ENCODE measurements around the gene PTGR1. TPM values are rescaled to one million over a fixed set of nuclear protein-coding genes. Genes with fewer than 3 reads are reported as not detected.
"Not testable (repeated sequence)": the region's sequence is repeated elsewhere in the genome, so short reads cannot be mapped to it uniquely, and the experiment has no call there.

PTGR1 gene
- total RNA-seq = 1.9 TPM

GRCh38 chr9:111599092-111599954 is at the start of gene PTGR1:
Gene PTGR1, minus strand, starts transcription at chr9:111599647. Its CDS starts 2,225 bp downstream, at chr9:111597422.
- DNase-seq (ENCODE audit: low read depth in 2 of 3, low spot score in 2 of 3) = peak in 2 of 3 donors; percentile 28 to 59

- no peak for DNase-seq (ENCODE audit: low read depth in 2 of 3, low spot score in 2 of 3)
Observed at GRCh38 chr9:111649016-111649415, 49.6 kb upstream of the PTGR1 start.

GRCh38 chr9:111648066-111648465 is 48.6 kb upstream of the PTGR1 start:
- no peak for DNase-seq (ENCODE audit: low read depth in 2 of 3, low spot score in 2 of 3)

- DNase-seq (ENCODE audit: low read depth in 2 of 3, low spot score in 2 of 3) = no peak
Observed at GRCh38 chr9:111646417-111646816, 47.0 kb upstream of the PTGR1 start.

- DNase-seq (ENCODE audit: low read depth in 2 of 3, low spot score in 2 of 3) = no peak
Observed at GRCh38 chr9:111645806-111646205, 46.4 kb upstream of the PTGR1 start.

GRCh38 chr9:111644195-111644772 is 44.8 kb upstream of the PTGR1 start:
- DNase-seq (ENCODE audit: low read depth in 2 of 3, low spot score in 2 of 3) = no peak

- DNase-seq (ENCODE audit: low read depth in 2 of 3, low spot score in 2 of 3) = no peak
Observed at GRCh38 chr9:111637421-111637950, 38.0 kb upstream of the PTGR1 start.

- DNase-seq (ENCODE audit: low read depth in 2 of 3, low spot score in 2 of 3) = no peak
Observed at GRCh38 chr9:111634860-111635259, 35.4 kb upstream of the PTGR1 start.

- DNase-seq (ENCODE audit: low read depth in 2 of 3, low spot score in 2 of 3) = no peak
Observed at GRCh38 chr9:111633389-111633736, 33.9 kb upstream of the PTGR1 start.

GRCh38 chr9:111632695-111633388 is 33.4 kb upstream of the PTGR1 start:
- DNase-seq (ENCODE audit: low read depth in 2 of 3, low spot score in 2 of 3) = no peak

- peak in 1 of 3 donors; percentile 12 for DNase-seq (ENCODE audit: low read depth in 2 of 3, low spot score in 2 of 3)
Observed at GRCh38 chr9:111632060-111632459, 32.6 kb upstream of the PTGR1 start.

- DNase-seq (ENCODE audit: low read depth in 2 of 3, low spot score in 2 of 3) = peak; percentile 95 to 99 (median 98)
Observed at GRCh38 chr9:111631214-111631971, 31.9 kb upstream of the PTGR1 start, which contains the start of gene DNAJC25. Gene DNAJC25, plus strand, starts transcription at chr9:111631334. Its CDS starts 74 bp downstream, at chr9:111631408.

- no peak for DNase-seq (ENCODE audit: low read depth in 2 of 3, low spot score in 2 of 3)
Observed at GRCh38 chr9:111630964-111631213, 31.4 kb upstream of the PTGR1 start.

GRCh38 chr9:111630182-111630963 is 30.9 kb upstream of the PTGR1 start:
- no peak for DNase-seq (ENCODE audit: low read depth in 2 of 3, low spot score in 2 of 3)

- DNase-seq (ENCODE audit: low read depth in 2 of 3, low spot score in 2 of 3) = no peak
Observed at GRCh38 chr9:111628411-111628810, 29.0 kb upstream of the PTGR1 start.

GRCh38 chr9:111627260-111627963 is 28.0 kb upstream of the PTGR1 start:
- DNase-seq (ENCODE audit: low read depth in 2 of 3, low spot score in 2 of 3) = no peak

- DNase-seq (ENCODE audit: low read depth in 2 of 3, low spot score in 2 of 3) = no peak
Observed at GRCh38 chr9:111622626-111623025, 23.2 kb upstream of the PTGR1 start.

GRCh38 chr9:111621895-111622480 is 22.5 kb upstream of the PTGR1 start:
- peak in 2 of 3 donors; percentile 29 to 55 for DNase-seq (ENCODE audit: low read depth in 2 of 3, low spot score in 2 of 3)

GRCh38 chr9:111617349-111617748 is 17.9 kb upstream of the PTGR1 start:
- DNase-seq (ENCODE audit: low read depth in 2 of 3, low spot score in 2 of 3) = not testable (repeated sequence)

Data from hematopoietic multipotent progenitor cell (in vitro differentiated cells).